Endothelial cell of umbilical vein (primary cell): ENCODE results near the gene SMARCA2. TPM values are rescaled to one million over a fixed set of nuclear protein-coding genes. Genes with fewer than 3 reads are reported as not detected.

Experiments used
- BruUV-seq: library from RNA; stranded (reverse); fragments of 400-500 nt; replicated peaks from 2 replicates; lab custom pipeline; 2021; lab: Mats Ljungman, UMichigan
- CTCF ChIA-PET: fragments of 300-600, 350-600 bp; sonication (Branson Sonifier 250); formaldehyde crosslinking; loops from one replicate; lab custom pipeline; 2021; ENCODE audit warnings: antibody characterized with exemption, inconsistent platforms; lab: Charles Lee
- POLR2A ChIA-PET: fragments of 300-600, 350-600 bp; sonication (Branson Sonifier 250); formaldehyde crosslinking; loops from one replicate; lab custom pipeline; 2021; ENCODE audit warnings: antibody characterized with exemption, inconsistent platforms; lab: Charles Lee
- DNase-seq: peaks from one replicate; pipeline ENCODE4 v3.0.0-alpha.2; 2011; ENCODE audit warnings: low read depth, low spot score
- FAIRE-seq: peaks from 2 replicates; lab custom pipeline; 2011; peaks lifted over from hg19 to GRCh38; lab: Jason Lieb, UNC
- H2AFZ ChIP-seq: 2 replicates; pipeline ENCODE4 v1.6.0; 2012; ENCODE audit warnings: low read depth, low read length, control low read depth, inconsistent platforms
- H3K27ac ChIP-seq: 2 replicates; pipeline ENCODE4 v1.5.1; 2011; ENCODE audit warnings: low read depth, mild to moderate bottlenecking, control low read depth, low read length, moderate library complexity; ENCODE audit not compliant: insufficient read depth
- H3K27me3 ChIP-seq, 2 experiments: 2 replicates each; pipeline versions ENCODE4 v1.6.0 to v1.6.1; 2011; ENCODE audit warnings: low read length in 2 of 2, mixed read lengths in 1 of 2; ENCODE audit not compliant: control insufficient read depth in 2 of 2, insufficient read depth in 2 of 2
- H3K36me3 ChIP-seq, 2 experiments: 2 replicates in 1 of 2; 3 replicates in 1 of 2; pipeline ENCODE4 v1.5.1; 2011; ENCODE audit warnings: low read length in 2 of 2, mild to moderate bottlenecking in 1 of 2, moderate library complexity in 1 of 2; ENCODE audit not compliant: control insufficient read depth in 2 of 2, insufficient read depth in 2 of 2; ENCODE audit errors: extremely low read depth in 1 of 2
- H3K4me1 ChIP-seq: 3 replicates; pipeline ENCODE4 v1.5.1; 2011; ENCODE audit warnings: mild to moderate bottlenecking, low read length; ENCODE audit not compliant: control insufficient read depth, insufficient read depth; ENCODE audit errors: extremely low read depth
- H3K4me2 ChIP-seq: 2 replicates; pipeline ENCODE4 v1.6.1; 2011; ENCODE audit warnings: low read length, control low read depth, mixed read lengths; ENCODE audit not compliant: insufficient read depth
- H3K4me3 ChIP-seq, 3 experiments: fragments of 200-600 bp in 1 of 3; sonication (generic), shearing (Covaris generic) in 1 of 3; replicated peaks in 1 of 3; 2 replicates each; pipeline ENCODE4 v1.5.1; 2011 to 2016; ENCODE audit warnings: control low read depth in 3 of 3, low read length in 3 of 3, mild to moderate bottlenecking in 2 of 3, inconsistent platforms in 1 of 3, low read depth in 1 of 3, moderate library complexity in 1 of 3; ENCODE audit not compliant: insufficient read depth in 1 of 3
- H3K79me2 ChIP-seq: 2 replicates; pipeline ENCODE4 v1.6.0; 2012; ENCODE audit warnings: low read length, inconsistent platforms; ENCODE audit not compliant: control insufficient read depth, insufficient read depth
- H3K9ac ChIP-seq: replicated peaks from 2 replicates; pipeline ENCODE3; 2011; ENCODE audit warnings: low read length, control low read depth; ENCODE audit not compliant: insufficient read depth; ENCODE audit errors: extremely low read depth
- H3K9me1 ChIP-seq: replicated peaks from 3 replicates; pipeline ENCODE4 v1.6.0; 2011; ENCODE audit warnings: mild to moderate bottlenecking, low read length; ENCODE audit not compliant: control insufficient read depth, insufficient read depth; ENCODE audit errors: extremely low read depth
- H3K9me3 ChIP-seq: replicated peaks from 2 replicates; pipeline ENCODE4 v1.5.1; 2012; ENCODE audit warnings: low read length, inconsistent platforms; ENCODE audit not compliant: control insufficient read depth, insufficient read depth
- H4K20me1 ChIP-seq: replicated peaks from 2 replicates; pipeline ENCODE3; 2011; ENCODE audit warnings: mild to moderate bottlenecking, low read length; ENCODE audit not compliant: control insufficient read depth, insufficient read depth; ENCODE audit errors: extremely low read depth
- EZH2 ChIP-seq: IDR thresholded peaks from 2 replicates; pipeline ENCODE4 v1.6.1; 2012; ENCODE audit warnings: borderline replicate concordance, low read depth, mild to moderate bottlenecking, moderate library complexity, low read length, inconsistent platforms; ENCODE audit not compliant: severe bottlenecking
- FOS ChIP-seq: IDR thresholded peaks from 2 replicates; pipeline ENCODE4 v1.6.1; 2011; ENCODE audit warnings: mild to moderate bottlenecking, low read length, moderate library complexity, borderline replicate concordance; ENCODE audit not compliant: insufficient read depth
- GATA2 ChIP-seq: IDR thresholded peaks from 2 replicates; pipeline ENCODE4 v1.7.0; 2011; ENCODE audit warnings: low read depth, mild to moderate bottlenecking, moderate library complexity, mixed read lengths, low read length; ENCODE audit not compliant: insufficient read length, insufficient read depth
- JUN ChIP-seq: IDR thresholded peaks from 2 replicates; pipeline ENCODE4 v1.6.1; 2011; ENCODE audit warnings: borderline replicate concordance, low read depth; ENCODE audit not compliant: insufficient read length, insufficient read depth
- MAX ChIP-seq: IDR thresholded peaks from 2 replicates; pipeline ENCODE4 v1.6.1; 2011; ENCODE audit not compliant: insufficient read depth, insufficient read length
- MYC ChIP-seq: IDR thresholded peaks from one replicate; pipeline ENCODE4 v1.6.1; 2011; ENCODE audit warnings: mild to moderate bottlenecking, low read depth, low read length
- POLR2A ChIP-seq: IDR thresholded peaks from 2 replicates; pipeline ENCODE4 v1.6.1; 2012; ENCODE audit warnings: low read depth, mild to moderate bottlenecking, control low read depth, low read length
- POLR2AphosphoS5 ChIP-seq: IDR thresholded peaks from 2 replicates; pipeline ENCODE4 v1.6.1; 2012; ENCODE audit warnings: low read depth, mild to moderate bottlenecking, control low read depth, low read length, moderate library complexity; ENCODE audit not compliant: insufficient read depth
- dilution Hi-C: fragments of 300-500 bp; cut with MboI; formaldehyde crosslinking; loops from one replicate; pipeline ENCODE4 v1.15.0; 2019; ENCODE audit warnings: low sequenced_read_pairs; ENCODE audit not compliant: extremely low pct_ligation_motif_present
- intact Hi-C: fragments of 100-400 bp; cut with micrococcal nuclease; formaldehyde crosslinking; loops from one replicate; pipeline ENCODE4 v1.10.0; 2022
- polyA plus RNA-seq, 4 experiments: library from polyadenylated mRNA; depleted of rRNA in 3 of 4; stranded (reverse) in 3 of 4; unstranded in 1 of 4; fragments of >200 nt; gene quantifications; 2 replicates each; pipeline versions ENCODE4 v1.2.1 to v1.2.3, GENCODE V29; 2011 to 2012; ENCODE audit warnings: missing spikeins in 1 of 4
- total RNA-seq: library from RNA; stranded (reverse); gene quantifications from 2 replicates; pipeline ENCODE4 v1.2.3, GENCODE V29; 2021
- TF ChIP-seq, protein P1 (sequence below), 2 donors: IDR thresholded peaks; 1 replicate in 1 of 2; 2 replicates in 1 of 2; pipeline ENCODE4 v1.5.1; 2011; ENCODE audit warnings: low read length in 2 of 2, mild to moderate bottlenecking in 2 of 2, moderate library complexity in 2 of 2, control low read depth in 1 of 2, inconsistent platforms in 1 of 2, low read depth in 1 of 2; ENCODE audit not compliant: insufficient read depth in 1 of 2; ENCODE audit errors: extremely low read depth in 1 of 2

The SMARCA2 gene
- total and polyA plus RNA-seq, 2 donors (not counting 3 experiments of a cell fraction or from before 2014, with no cell fraction given) = 54.5 to 79.9 TPM

- Histone ChIP-seq H3K4me1 (no peaks in the 10 kb centered on the region), H3K4me3 (no peak overlapping the region), H2AFZ (no peak overlapping the region), H4K20me1 (no peaks in the 10 kb centered on the region), H3K36me3 (no peaks in the 10 kb centered on the region), H3K9ac (no peak overlapping the region), H3K27me3 (peaks cover 4 to 5% of the 10 kb centered on the region in 2 experiments), H3K9me3 (no peaks in the 10 kb centered on the region), H3K4me2 (no peak overlapping the region), H3K9me1 (no peaks in the 10 kb centered on the region), H3K79me2 (no peaks in the 10 kb centered on the region), H3K27ac (no peak overlapping the region)
- ChIA-PET POLR2A (no interaction called here), CTCF (no interaction called here)
- dilution Hi-C loops (no loop called here), intact Hi-C loops (no loop called here)
- no peak for TF ChIP-seq MYC
- no peak for TF ChIP-seq GATA2
- TF ChIP-seq POLR2AphosphoS5 = no peak
- no peak for TF ChIP-seq JUN
- TF ChIP-seq, protein P1, sequence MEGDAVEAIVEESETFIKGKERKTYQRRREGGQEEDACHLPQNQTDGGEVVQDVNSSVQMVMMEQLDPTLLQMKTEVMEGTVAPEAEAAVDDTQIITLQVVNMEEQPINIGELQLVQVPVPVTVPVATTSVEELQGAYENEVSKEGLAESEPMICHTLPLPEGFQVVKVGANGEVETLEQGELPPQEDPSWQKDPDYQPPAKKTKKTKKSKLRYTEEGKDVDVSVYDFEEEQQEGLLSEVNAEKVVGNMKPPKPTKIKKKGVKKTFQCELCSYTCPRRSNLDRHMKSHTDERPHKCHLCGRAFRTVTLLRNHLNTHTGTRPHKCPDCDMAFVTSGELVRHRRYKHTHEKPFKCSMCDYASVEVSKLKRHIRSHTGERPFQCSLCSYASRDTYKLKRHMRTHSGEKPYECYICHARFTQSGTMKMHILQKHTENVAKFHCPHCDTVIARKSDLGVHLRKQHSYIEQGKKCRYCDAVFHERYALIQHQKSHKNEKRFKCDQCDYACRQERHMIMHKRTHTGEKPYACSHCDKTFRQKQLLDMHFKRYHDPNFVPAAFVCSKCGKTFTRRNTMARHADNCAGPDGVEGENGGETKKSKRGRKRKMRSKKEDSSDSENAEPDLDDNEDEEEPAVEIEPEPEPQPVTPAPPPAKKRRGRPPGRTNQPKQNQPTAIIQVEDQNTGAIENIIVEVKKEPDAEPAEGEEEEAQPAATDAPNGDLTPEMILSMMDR (IDR thresholded peaks at IDR 0.05; ENCODE audit: extremely low read depth in 1 of 2, insufficient read depth in 1 of 2, low read depth in 1 of 2, low read length in 2 of 2) = no peak
- TF ChIP-seq EZH2 = no peak
- no peak for TF ChIP-seq FOS
- no peak for TF ChIP-seq POLR2A
- no peak for TF ChIP-seq MAX
- no peak for DNase-seq
- FAIRE-seq = no peak
- no TSS peak for BruUV-seq
Measured at GRCh38 chr9:1998111-1998510, 17.0 kb upstream of the SMARCA2 start.
